RWPE2 (cell line): ENCODE results near the gene ARID3A.
A peak's percentile ranks its signal among the peaks of the same experiment; 100 is the strongest.

Experiments used
- ATAC-seq: fragments of 200-7000 bp; cut with Tn5 transposase; 3 replicates; pipeline ENCODE4 v1.9.1; 2021; ENCODE audit warnings: low read depth
- DNase-seq: peaks from one replicate; pipeline ENCODE4 v3.0.0-alpha.2; 2020; ENCODE audit warnings: low spot score
- H3K27ac ChIP-seq: fragments of 450-650 bp; 2 replicates; pipeline ENCODE4 v1.5.1; 2017; ENCODE audit warnings: mild to moderate bottlenecking; ENCODE audit not compliant: poor library complexity, severe bottlenecking
- H3K27me3 ChIP-seq: fragments of 250-450 bp; sonication (Bioruptor Pico); 2 replicates; pipeline ENCODE4 v1.5.1; 2021; ENCODE audit warnings: mild to moderate bottlenecking, moderate library complexity; ENCODE audit not compliant: insufficient read depth, poor library complexity, severe bottlenecking
- H3K36me3 ChIP-seq: fragments of 250-450 bp; sonication (Bioruptor Pico); 2 replicates; pipeline ENCODE4 v1.5.1; 2020; ENCODE audit warnings: low read depth, mild to moderate bottlenecking, moderate library complexity
- H3K4me1 ChIP-seq: fragments of 250-450 bp; sonication (Bioruptor Pico); 2 replicates; pipeline ENCODE4 v1.5.1; 2021; ENCODE audit warnings: mild to moderate bottlenecking, moderate library complexity; ENCODE audit not compliant: insufficient read depth, poor library complexity, severe bottlenecking
- H3K4me3 ChIP-seq: fragments of 250-450 bp; sonication (Bioruptor Pico); 2 replicates; pipeline ENCODE4 v1.5.1; 2021; ENCODE audit warnings: mild to moderate bottlenecking, moderate library complexity; ENCODE audit not compliant: severe bottlenecking
- H3K9me3 ChIP-seq: fragments of 250-450 bp; sonication (Bioruptor Pico); 2 replicates; pipeline ENCODE4 v1.5.1; 2021; ENCODE audit warnings: mild to moderate bottlenecking, moderate library complexity; ENCODE audit not compliant: severe bottlenecking
- CTCF ChIP-seq: fragments of 450-650 bp; IDR thresholded peaks from one replicate; pipeline ENCODE4 v1.5.1; 2017; ENCODE audit warnings: mild to moderate bottlenecking, moderate library complexity; ENCODE audit not compliant: poor library complexity, severe bottlenecking

The ARID3A gene

GRCh38 chr19:1014161-1015060 lies 88.6 kb downstream of the ARID3A start:
- Histone ChIP-seq H3K4me1 (peaks cover 23% of the 10 kb centered on the region), H3K27me3 (no peaks in the 10 kb centered on the region), H3K4me3 (no peak overlapping the region), H3K36me3 (peaks cover 29% of the 10 kb centered on the region), H3K9me3 (no peaks in the 10 kb centered on the region), H3K27ac (no peak overlapping the region)
- no peak for ATAC-seq
- no peak for DNase-seq
- TF ChIP-seq CTCF: no peak

GRCh38 chr19:1015061-1015781 lies 89.4 kb downstream of the ARID3A start:
- H3K27me3 ChIP-seq: no peaks in the 10 kb centered on the region
- no peaks in the 10 kb centered on the region for H3K9me3 ChIP-seq
- no peak for DNase-seq
- no peak overlapping the region for H3K27ac ChIP-seq
- ATAC-seq: no peak
- H3K4me3 ChIP-seq: no peak overlapping the region
- peaks cover 23% of the 10 kb centered on the region for H3K4me1 ChIP-seq
- no peak for TF ChIP-seq CTCF
- peaks cover 26% of the 10 kb centered on the region for H3K36me3 ChIP-seq

GRCh38 chr19:1015782-1016646 lies 90.2 kb downstream of the ARID3A start:
- Histone ChIP-seq H3K4me1 (peaks cover 23% of the 10 kb centered on the region), H3K27me3 (no peaks in the 10 kb centered on the region), H3K27ac (peak overlapping the region; percentile 84), H3K4me3 (no peak overlapping the region), H3K9me3 (no peaks in the 10 kb centered on the region), H3K36me3 (peaks cover 24% of the 10 kb centered on the region)
- no peak for ATAC-seq
- DNase-seq: no peak
- TF ChIP-seq CTCF: no peak

- H3K27ac ChIP-seq: peak overlapping the region; percentile 84
- H3K4me1 ChIP-seq: peaks cover 23% of the 10 kb centered on the region
- DNase-seq: no peak
- peak; percentile 52 for ATAC-seq
- no peaks in the 10 kb centered on the region for H3K27me3 ChIP-seq
- H3K9me3 ChIP-seq: no peaks in the 10 kb centered on the region
- peaks cover 24% of the 10 kb centered on the region for H3K36me3 ChIP-seq
- TF ChIP-seq CTCF: no peak
- H3K4me3 ChIP-seq: peak overlapping the region; percentile 4
These were observed 90.8 kb downstream of the ARID3A start for GRCh38 chr19:1016647-1017114.
